NCI-H2029 (cell line): Measurements from ENCODE around the gene C22orf31.

Experiments used
- DNase-seq: peaks from one replicate; lab custom pipeline; 2025; lab: John Stamatoyannopoulos, UW

Gene C22orf31

GRCh38 chr22:29081517-29082236 is 20.0 kb upstream of the C22orf31 start:
- DNase-seq: no peak

DNA sequence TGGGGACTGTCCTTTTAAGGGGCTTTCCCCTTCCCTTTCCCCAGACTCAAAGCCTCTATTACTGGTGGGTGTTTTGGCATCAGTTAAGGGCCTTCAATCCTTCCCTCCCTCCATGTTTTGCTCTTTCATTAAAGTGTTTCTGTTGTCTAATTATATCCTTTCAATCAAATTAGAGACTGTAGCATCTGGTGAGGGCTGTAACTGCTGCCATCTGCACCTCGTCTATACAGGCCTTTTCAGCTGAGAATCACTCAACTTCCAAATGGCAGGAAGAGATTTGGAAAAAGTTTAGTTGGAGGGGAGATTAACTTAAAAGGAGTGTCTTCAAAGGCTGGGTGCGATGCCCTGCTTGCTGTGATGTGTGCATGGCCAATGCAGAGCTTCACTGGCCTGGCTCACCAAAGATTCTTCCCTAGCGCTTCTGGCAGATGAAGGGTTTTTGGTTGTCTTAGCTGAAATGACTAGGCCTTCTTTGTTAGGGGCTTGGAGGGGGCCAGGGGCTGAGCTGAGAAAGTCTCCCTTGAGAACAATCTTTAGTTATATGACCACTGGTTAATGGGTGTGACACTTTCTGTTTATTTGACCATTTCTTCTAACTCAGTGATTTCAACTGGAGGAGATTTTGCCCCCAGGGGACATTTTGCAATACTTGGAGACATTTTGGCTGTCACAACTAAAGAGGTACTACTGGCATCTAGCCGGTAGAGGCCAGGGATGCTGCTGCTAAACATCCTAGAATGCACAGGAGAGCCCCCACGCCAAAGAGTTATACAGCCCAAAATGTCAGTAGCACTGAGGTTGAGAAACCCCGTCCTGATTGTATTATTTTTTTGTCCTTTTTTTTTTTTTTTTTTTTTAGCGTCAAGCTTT is 18.7 kb upstream of the C22orf31 start:
- no peak for DNase-seq

DNA sequence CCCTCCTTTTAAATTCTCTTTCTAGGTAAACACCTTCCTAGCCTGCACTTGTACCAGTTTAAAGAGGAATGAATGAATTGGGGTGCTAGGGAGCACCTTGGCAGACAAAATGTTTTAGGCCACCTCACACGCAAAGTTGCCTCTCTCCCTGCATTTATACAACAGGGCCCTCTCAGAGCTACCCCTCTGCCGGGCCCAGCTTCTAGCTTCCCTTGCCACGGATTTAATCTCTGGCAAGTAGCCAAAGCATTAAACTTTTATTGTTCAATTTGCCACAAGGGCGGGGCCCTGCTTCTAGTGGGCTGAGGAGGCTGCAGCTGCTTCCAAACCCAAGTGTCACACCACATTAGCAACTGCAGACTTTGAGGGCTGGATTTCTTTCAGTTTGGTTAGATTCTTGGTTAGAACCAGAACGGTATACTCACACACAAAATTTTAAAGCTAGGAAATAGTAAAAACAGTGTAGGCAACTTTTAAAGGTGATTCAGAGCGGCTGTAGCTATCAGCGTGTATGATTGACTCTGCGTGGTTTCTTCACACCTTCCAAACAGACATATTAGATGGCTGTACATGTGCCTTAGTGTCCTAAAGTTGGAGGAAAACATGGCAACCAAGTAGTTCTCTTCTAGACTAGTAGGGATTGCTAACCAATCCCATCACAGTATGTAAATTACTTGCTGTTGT is 17.7 kb upstream of the C22orf31 start:
- DNase-seq: peak; percentile 68

DNA sequence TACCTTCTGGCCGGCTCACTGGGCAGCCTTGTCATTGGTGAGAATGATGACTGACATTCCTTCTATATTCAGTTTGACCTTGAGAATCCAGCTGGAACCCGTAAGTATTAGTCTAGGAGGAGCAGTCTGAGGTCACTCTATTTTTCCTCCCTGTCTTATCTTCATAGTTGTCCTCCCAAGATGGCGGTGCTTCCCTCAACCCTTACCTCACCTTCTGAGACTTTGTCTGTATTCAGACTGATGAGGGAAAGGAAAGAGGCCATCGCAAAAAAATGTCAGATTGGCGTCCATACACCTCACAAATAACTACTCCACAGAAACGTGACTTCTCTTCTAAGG is 17.2 kb upstream of the C22orf31 start:
- no peak for DNase-seq

DNA sequence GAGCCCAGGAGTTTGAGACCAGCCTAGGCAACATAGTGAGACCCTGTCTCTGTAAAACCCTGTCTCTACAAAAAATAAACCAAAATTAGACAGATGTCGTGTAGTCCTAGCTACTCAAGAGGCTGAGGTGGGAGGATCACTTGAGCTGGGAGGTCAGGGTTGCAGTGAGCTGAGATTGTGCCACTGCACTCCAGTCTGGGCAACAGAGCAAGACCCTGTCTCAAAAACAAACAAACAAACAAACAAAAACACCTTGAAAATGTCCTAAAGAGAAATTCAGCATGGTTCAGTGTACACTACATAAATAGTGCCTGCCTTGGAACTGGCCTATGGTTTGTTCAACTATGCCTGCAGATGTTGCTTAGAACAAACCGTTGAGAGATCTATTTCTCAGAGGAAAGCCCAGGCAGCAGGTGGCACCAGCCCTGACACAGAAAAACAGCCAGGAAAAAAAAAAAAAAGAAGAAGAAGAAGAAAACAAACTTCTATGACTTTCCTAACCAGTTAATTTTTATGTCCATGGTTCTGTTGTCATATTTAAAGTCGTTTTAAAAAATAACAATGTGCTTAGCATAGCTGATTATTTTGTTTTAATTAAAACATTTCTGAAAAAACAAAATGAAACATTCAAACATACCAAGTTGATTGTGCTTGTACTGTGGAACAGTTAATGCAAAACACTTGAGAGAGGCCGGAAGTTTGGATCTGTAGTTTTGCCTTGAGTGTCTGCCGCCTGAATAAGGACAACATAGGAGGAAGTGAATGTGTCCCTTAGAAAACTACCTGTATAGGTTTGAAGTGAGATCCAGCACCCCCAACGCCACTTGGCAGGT is 16.6 kb upstream of the C22orf31 start:
- no peak for DNase-seq

GRCh38 chr22:29074276-29074772 is 12.7 kb upstream of the C22orf31 start:
- no peak for DNase-seq

DNA sequence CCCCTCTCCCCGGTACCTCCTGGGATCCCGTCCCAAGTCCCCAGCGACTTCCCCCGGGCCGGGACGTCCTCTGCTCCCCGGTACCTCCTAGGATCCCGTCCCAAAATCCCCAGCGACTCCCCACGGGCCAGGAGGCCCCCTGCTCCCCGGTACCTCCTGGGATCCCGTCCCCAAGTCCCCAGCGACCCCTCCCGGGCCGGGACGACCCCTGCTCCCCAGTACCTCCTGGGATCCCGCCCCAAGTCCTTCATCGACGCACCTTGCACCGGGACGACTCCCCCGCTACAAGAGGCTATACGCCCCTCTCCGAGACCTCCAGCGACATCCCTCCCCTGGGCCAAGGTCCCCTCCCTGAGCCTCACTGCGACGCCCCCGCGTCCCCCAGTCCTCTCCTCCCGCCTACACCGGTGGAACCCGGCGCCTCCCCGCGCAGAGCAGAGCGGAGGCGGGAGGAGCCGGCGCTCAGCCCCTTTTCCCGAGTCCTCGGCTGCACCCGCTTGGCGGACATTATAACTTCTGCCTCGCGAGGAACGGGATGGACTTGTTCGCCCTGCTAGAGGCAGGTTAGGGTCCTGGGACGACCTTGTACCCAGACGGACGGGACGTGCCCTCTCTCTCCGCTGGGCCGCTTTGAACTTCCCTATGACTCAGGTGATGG is 12.1 kb upstream of the C22orf31 start:
- DNase-seq: no peak

DNA sequence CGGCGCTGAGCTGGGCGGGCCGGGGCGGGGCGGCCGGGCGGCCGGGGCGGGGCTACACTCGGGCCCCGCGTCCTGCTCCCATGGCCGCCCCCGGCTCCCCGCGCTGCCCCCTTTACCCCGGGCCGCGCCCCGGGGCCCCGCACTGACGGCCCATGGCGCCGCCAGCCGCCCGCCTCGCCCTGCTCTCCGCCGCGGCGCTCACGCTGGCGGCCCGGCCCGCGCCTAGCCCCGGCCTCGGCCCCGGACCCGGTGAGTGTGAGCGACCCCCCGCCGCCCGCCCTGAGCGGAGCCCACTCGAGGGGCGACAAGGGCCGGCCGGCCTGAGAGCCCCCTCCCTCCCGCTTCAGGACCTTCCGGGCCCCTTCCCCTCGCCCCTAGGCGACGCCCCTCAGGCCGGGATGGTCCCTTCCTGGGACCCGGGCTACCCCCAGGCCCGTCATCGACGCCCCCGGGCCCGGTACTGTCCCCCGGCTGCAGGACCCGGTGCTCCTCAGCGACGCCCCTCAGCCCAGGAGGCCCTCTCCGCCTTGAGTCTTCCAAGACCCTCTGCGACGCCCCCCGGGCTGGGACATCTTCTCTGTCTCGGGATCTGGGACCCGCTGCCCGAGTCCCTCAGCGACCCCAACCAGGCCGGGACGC is 11.5 kb upstream of the C22orf31 start, which contains the start of gene KREMEN1:
Gene KREMEN1 (plus strand): TSS at position 57 of the 639 bp plus-strand sequence. CDS start 96 bp downstream, at position 153.
- no peak for DNase-seq

GRCh38 chr22:29072193-29072978 is 10.8 kb upstream of the C22orf31 start:
- DNase-seq: peak; percentile 78

GRCh38 chr22:29071261-29072045 is 9.8 kb upstream of the C22orf31 start:
- DNase-seq: no peak

GRCh38 chr22:29070490-29070889 is 8.9 kb upstream of the C22orf31 start:
- DNase-seq: no peak

DNA sequence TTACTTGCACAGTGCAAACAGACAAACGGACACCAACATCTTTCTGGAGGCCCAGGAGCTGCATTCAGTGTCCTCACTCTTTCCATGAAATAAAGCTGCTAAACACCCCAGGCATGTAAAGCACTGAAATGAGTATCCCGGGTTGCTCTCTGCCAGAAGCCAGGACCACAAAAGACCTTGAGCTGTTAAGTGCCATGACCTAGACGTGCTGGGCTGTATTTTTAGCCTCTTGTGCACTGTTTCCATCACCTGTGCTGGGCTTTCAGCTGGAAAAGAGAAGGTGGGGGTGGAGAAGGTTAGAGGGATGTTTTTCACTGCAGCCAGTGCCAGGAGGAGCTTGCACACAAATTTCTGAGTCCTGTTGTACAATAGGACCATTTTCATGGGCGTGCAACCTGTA is 7.8 kb upstream of the C22orf31 start:
- no peak for DNase-seq

GRCh38 chr22:29065468-29066190 is 4.0 kb upstream of the C22orf31 start:
- DNase-seq: no peak

DNA sequence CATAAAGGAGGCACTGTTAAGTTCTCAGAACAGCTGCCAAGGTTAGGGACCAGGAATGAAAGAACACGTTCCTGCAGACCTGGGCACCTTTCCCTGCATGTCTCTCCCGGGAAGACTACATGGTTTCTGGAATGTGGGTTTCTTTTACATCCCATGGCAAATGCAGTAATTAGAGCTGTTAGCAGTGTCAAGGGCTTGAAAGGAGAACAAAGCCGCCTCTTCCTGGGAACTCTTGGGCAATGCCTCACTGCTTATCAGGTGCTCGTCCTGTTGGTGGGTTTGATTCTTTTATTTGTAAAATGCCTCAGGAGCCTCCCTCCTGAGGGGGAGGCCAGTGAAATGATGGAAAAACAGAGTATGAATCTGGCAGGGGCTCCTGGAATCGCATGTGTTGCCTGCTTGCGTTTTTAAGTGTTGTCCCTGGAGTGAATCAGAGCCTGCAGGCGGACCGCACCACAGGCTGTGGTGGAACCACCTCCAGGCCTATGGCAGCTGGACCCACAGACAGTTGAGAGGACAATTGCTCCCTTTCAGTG is 723 bp upstream of the C22orf31 start:
- no peak for DNase-seq

- no peak for DNase-seq
Measured at GRCh38 chr22:29060931-29061330, 700 bp downstream of the C22orf31 start.

DNA sequence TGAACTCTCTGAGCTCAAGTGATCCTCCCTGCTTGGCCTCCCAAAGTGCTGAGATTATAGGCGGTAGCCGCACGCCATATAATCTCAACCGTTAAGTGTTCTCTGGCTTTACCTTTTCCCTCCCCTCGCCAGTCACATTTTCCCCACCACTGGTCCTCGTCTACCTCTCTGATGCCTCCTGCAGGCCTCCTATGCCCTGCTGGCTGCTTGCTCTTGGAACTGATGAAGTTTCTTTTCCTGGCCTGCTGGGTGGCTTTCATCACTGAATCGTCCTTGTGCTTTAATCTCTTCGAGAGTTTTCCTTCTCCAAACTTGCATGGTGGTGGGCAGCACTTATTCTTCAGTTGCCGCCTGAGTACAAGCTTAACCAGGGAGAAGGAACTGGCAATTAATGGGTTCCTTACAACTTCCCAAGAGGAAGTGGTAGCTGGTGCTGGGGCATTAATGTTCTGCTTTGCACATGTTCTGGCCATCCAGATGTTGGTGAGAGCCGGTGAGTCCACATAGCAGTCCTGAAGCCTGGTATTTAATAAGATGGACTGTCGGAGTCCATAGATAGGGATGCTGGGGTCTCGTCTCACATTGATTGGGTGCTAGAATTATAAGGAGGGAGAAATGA is 1.3 kb downstream of the C22orf31 start:
- DNase-seq: no peak

- no peak for DNase-seq
Measured at GRCh38 chr22:29056472-29056871, 5.2 kb downstream of the C22orf31 start.
